ENCODE data around the gene CPZ. TPM values are rescaled to one million over a fixed set of nuclear protein-coding genes. Genes with fewer than 3 reads are reported as not detected.
A peak's percentile ranks its signal among the peaks of the same experiment; 100 is the strongest.

The CPZ gene
- total RNA-seq = not detected

DNA sequence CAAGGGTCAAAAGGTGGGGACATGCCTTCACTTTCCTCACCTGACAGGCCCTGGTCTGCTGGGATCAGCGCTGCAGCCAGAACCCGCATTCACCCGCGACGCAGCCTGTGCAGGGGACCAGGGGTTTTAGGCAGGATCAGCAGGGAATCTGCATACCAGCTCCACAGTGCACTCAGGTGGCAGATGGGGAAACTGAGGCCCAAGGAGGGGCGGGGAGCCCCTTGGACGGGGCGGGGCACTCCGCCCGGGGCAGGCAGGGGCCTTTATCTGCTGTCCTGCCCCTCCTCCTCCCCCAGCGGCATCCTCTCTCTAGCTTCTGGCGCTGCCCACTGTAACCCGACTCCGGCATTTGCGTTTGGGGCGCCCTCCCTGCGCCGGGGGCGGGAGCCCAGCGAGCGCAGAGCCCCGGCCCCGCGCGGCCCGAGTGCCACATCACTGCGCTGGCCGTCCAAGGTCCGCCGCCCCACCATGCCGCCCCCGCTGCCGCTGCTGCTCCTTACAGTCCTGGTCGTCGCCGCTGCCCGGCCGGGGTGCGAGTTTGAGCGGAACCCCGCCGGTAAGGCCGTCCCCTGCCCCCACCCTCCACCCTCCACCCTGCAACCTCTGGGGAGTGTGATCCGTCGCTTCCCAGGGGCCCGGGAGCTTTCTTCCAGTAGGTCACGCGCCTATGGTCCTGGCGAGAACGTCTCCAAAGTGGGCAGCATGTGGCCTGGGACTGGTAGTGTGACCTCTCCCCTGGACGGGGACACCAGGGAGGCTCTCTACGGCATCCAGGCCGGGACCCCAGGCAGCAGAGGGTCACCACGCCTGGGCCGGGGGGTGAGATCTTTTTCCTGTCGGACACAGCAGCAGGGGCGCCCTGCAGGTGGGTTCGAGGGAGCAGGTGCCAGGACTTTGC, at the start of gene CPZ:
TSS of gene CPZ (plus strand) at position 400 of the 898 bp plus-strand sequence. CDS start at position 469, 69 bp downstream.
- Mint-ChIP-seq H3K4me3 (no peak within 1 kb of the TSS), H3K4me1 (ENCODE audit: low read depth in 2 of 2) (no peaks in the 10 kb centered on the region), H3K36me3 (no peaks in the 10 kb centered on the region), H3K27ac (no peak within 1 kb of the TSS), H3K9me3 (no peaks in the 10 kb centered on the region), H3K27me3 (peaks cover 16 to 22% of the 10 kb centered on the region in 2 donors)
- DNase-seq (ENCODE audit: low spot score) = no peak
- no peak for ATAC-seq

DNA sequence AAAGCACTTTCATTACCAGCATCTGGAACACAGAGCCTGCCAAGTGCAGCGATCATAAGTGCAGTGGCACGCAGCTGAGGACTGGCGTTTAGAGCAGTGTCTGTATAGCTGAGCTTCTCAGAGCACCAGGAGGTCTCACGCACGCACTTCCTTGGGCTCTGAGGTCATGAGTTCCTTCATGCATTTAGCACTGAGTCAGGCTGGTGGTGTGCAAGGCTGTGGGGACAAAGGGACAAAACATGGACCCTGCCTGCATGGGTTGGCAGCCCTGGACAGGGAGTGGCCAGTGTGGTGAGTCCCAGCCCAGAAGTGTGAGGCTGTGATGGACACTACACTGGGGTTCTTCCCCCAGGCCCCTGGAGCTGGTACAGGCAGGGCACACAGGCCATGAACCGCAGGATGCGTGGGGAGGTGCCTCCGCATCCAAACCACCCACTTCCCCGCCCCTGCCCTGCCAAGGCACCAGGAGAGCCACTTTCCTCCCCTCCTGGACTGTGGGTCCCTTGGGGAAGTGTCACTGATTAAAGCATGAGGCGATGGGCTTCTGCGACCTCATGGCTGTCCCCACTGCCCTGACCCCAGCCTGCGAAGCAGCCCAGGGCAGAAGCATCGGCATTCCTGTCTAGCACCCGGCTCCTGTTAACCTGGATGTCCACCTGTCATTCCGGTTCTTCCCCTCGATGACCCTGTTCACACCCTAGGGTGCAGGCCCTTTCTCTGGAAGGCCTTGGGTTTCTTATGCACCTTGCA, 49.6 kb upstream of the CPZ start:
- no peaks in the 10 kb centered on the region for H3K36me3 Mint-ChIP-seq
- H3K9me3 Mint-ChIP-seq = no peaks in the 10 kb centered on the region
- no peak overlapping the region for H3K27ac Mint-ChIP-seq
- peaks cover 0 to 15% of the 10 kb centered on the region in 2 donors for H3K27me3 Mint-ChIP-seq
- no peaks in the 10 kb centered on the region for H3K4me1 Mint-ChIP-seq (ENCODE audit: low read depth in 2 of 2)
- no peak for DNase-seq (ENCODE audit: low spot score)
- peak in 1 of 2 donors; percentile 3 for ATAC-seq
- H3K4me3 Mint-ChIP-seq = no peak overlapping the region

DNA sequence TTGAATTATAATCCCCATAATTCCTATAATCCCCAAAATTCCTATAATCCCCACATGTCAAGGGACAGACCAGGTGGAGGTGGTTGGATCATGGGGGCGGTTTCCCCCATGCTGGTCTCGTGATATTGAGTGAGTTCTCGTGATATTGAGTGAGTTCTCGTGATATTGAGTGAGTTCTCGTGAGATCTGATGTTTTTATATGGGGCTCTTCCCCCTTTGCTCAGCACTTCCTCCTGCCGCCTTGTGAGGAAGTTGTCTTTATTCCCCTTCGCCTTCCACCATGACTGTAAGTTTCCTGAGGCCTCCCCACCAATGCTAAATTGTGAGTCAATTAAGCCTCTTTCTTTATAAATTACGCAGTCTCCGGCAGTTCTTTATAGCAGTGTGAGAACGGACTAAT, 48.9 kb upstream of the CPZ start:
- ATAC-seq = no peak
- no peak for DNase-seq (ENCODE audit: low spot score)
- Mint-ChIP-seq H3K36me3 (no peaks in the 10 kb centered on the region), H3K27ac (no peak overlapping the region), H3K9me3 (no peaks in the 10 kb centered on the region), H3K4me1 (ENCODE audit: low read depth in 2 of 2) (no peaks in the 10 kb centered on the region), H3K27me3 (peaks cover 0 to 11% of the 10 kb centered on the region in 2 donors), H3K4me3 (no peak overlapping the region)

- DNase-seq (ENCODE audit: low spot score) (no peak), ATAC-seq (no peak)
- H3K4me3 Mint-ChIP-seq = no peak overlapping the region
- no peaks in the 10 kb centered on the region for H3K36me3 Mint-ChIP-seq
- H3K4me1 Mint-ChIP-seq (ENCODE audit: low read depth in 2 of 2) = no peaks in the 10 kb centered on the region
- H3K9me3 Mint-ChIP-seq = no peaks in the 10 kb centered on the region
- H3K27ac Mint-ChIP-seq = no peak overlapping the region
- H3K27me3 Mint-ChIP-seq = peaks cover 0 to 11% of the 10 kb centered on the region in 2 donors
These were observed 48.3 kb upstream of the CPZ start for GRCh38 chr4:8544282-8544681.

DNA sequence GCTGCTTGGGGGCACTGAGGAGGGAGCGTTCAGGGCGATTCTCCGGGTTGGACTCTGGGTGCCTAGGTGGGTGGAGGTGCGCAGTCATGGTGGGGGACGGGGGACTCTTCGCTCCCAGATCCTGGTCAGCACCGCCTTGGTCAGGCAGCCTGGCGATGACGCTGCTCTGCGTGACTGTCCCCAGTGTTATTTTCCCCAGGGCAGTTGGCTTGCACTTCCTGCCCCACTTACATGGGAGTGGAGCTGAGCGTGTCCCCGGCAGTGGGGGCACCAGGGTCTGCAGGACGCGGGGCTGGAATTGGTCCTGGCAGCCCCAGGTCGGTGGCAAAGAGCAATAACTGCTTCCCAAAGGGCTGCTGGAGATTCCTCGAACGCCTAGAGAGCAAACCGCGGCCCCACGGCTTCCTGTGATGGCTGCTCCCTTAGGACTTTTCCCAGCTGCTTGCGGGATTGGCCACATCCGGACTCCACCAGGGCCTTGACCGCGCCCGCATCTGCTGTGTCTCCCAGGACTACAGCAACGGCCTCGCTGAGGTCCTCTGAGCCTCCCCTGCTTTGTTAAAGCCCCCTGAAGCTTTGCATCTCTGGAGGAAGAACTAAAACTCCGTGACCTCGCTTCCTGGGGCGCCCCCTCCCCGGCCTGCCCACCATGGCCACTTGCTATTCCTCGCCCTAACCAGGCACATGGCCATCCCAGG, 47.7 kb upstream of the CPZ start:
- peaks cover 0 to 11% of the 10 kb centered on the region in 2 donors for H3K27me3 Mint-ChIP-seq
- ATAC-seq (no peak), DNase-seq (ENCODE audit: low spot score) (no peak)
- H3K27ac Mint-ChIP-seq = no peak overlapping the region
- no peaks in the 10 kb centered on the region for H3K4me1 Mint-ChIP-seq (ENCODE audit: low read depth in 2 of 2)
- H3K9me3 Mint-ChIP-seq = no peaks in the 10 kb centered on the region
- no peak overlapping the region for H3K4me3 Mint-ChIP-seq
- no peaks in the 10 kb centered on the region for H3K36me3 Mint-ChIP-seq

- no peaks in the 10 kb centered on the region for H3K36me3 Mint-ChIP-seq
- peaks cover 0 to 11% of the 10 kb centered on the region in 2 donors for H3K27me3 Mint-ChIP-seq
- H3K4me3 Mint-ChIP-seq = no peak overlapping the region
- H3K9me3 Mint-ChIP-seq = no peaks in the 10 kb centered on the region
- H3K4me1 Mint-ChIP-seq (ENCODE audit: low read depth in 2 of 2) = no peaks in the 10 kb centered on the region
- DNase-seq (ENCODE audit: low spot score) (no peak), ATAC-seq (no peak)
- no peak overlapping the region for H3K27ac Mint-ChIP-seq
These were observed 47.2 kb upstream of the CPZ start for GRCh38 chr4:8545439-8545765.

DNA sequence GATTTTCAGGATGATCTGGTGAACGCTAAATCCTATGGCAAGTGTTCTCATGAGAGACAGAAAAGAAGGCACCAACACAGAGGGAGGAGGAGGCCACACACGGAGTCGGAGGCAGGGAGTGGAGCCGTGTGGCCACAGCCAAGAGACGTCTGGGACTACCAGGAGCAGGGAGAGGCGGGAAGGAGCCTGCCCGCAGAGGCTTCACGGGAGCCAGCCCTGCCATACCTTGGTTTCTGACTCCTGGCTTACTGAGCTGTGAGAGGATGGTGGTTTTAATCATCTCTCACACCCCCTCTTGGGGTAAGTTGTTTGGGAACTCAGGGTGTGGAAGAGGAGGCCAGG, 45.8 kb upstream of the CPZ start:
- no peak for DNase-seq (ENCODE audit: low spot score)
- no peak overlapping the region for H3K4me3 Mint-ChIP-seq
- ATAC-seq = no peak
- no peaks in the 10 kb centered on the region for H3K9me3 Mint-ChIP-seq
- H3K4me1 Mint-ChIP-seq (ENCODE audit: low read depth in 2 of 2) = no peaks in the 10 kb centered on the region
- no peaks in the 10 kb centered on the region for H3K36me3 Mint-ChIP-seq
- no peak overlapping the region for H3K27ac Mint-ChIP-seq
- H3K27me3 Mint-ChIP-seq = peaks cover 0 to 11% of the 10 kb centered on the region in 2 donors

DNA sequence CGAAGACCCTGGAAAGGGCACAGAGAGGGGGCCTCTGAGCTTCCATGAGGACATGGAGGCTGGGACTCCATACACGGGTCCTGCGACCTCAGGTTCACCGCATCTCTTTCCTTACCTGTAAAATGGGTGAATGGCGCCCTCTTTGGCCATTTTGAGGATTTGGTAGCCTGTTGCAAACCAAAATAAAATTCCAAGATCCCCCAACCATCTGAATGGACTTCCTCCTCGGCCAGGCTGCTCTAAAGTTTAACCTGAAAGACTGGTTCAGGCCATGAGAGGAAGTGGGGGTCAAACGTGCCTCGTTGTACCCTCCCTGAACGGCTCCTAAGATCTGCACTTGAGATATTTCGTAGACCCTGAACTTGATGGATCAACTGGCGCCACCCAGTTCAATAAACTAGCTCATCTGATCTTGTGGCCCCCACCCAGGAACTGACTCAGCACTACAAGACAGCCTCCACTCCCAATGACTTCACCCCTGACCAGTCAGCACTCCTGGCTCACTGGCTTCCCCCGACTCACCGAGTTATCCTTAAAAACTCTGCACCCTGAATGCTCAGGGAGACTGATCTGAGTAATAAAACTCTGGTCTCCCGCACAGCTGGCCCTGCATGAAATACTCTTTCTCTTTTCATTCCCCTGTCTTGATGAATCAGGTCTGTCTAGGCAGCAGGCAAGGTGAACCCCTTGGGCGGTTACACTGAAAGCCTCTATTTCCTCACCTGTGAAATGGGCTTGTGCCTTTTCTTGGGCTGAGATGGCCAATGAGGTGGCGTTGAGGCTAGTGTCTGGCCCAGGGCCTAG, 45.3 kb upstream of the CPZ start:
- H3K9me3 Mint-ChIP-seq = no peaks in the 10 kb centered on the region
- no peak overlapping the region for H3K27ac Mint-ChIP-seq

DNA sequence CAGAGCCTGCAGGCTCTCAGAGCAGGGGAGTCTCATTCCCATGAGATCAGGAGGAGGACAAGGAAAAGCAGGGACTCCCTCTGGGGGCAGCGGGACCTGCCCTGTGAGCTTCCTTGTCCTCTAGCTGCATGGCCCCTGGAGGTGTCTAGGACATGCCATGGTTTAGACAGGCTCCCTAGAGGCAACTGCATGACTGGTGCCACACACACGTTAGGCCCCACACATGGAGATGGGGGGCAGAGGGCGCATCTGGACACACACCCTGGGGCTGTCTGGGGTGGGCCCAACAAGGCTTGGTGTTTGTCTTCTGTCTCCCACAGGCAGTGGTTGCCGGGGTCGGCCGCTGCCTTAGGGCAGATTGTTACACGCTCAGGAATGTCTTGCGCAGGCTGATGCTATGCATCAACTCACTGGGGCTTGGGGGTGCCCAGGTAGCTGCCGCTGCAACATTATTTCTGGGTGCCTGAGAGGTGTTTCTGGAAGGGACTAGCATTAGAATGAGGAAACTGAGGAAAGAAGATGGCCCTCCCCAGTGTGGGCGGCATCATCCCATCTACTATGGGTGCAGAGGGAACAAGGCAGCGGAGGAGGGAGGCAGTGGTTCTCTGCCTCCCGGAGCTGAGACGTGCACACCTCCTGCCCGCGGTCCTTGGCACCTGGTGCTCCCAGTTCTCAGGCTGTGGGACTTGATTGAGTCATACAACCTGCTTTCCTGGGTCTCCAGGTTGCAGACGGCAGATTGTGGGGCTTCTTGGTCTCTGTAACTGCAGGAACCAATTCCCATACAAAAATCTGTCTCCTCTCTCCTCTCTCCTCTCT, 44.4 kb upstream of the CPZ start:
- Mint-ChIP-seq H3K4me3 (no peak overlapping the region), H3K9me3 (no peaks in the 10 kb centered on the region), H3K4me1 (ENCODE audit: low read depth in 2 of 2) (no peaks in the 10 kb centered on the region), H3K36me3 (no peaks in the 10 kb centered on the region), H3K27me3 (peaks cover 0 to 11% of the 10 kb centered on the region in 2 donors), H3K27ac (no peak overlapping the region)
- DNase-seq (ENCODE audit: low spot score) (no peak), ATAC-seq (peak in 1 of 2 donors; percentile 25)

More for the DNA sequence above, 45.3 kb upstream of the CPZ start:
- Mint-ChIP-seq H3K27me3 (peaks cover 0 to 11% of the 10 kb centered on the region in 2 donors), H3K4me1 (ENCODE audit: low read depth in 2 of 2) (no peaks in the 10 kb centered on the region), H3K36me3 (no peaks in the 10 kb centered on the region), H3K4me3 (no peak overlapping the region)
- DNase-seq (ENCODE audit: low spot score) = no peak
- no peak for ATAC-seq

GRCh38 chr4:8548731-8549351, 43.7 kb upstream of the CPZ start:
- Mint-ChIP-seq H3K27ac (no peak overlapping the region), H3K4me1 (ENCODE audit: low read depth in 2 of 2) (no peaks in the 10 kb centered on the region), H3K4me3 (no peak overlapping the region), H3K36me3 (no peaks in the 10 kb centered on the region), H3K9me3 (no peaks in the 10 kb centered on the region), H3K27me3 (peaks cover 0 to 11% of the 10 kb centered on the region in 2 donors)
- ATAC-seq = no peak
- DNase-seq (ENCODE audit: low spot score) = no peak

DNA sequence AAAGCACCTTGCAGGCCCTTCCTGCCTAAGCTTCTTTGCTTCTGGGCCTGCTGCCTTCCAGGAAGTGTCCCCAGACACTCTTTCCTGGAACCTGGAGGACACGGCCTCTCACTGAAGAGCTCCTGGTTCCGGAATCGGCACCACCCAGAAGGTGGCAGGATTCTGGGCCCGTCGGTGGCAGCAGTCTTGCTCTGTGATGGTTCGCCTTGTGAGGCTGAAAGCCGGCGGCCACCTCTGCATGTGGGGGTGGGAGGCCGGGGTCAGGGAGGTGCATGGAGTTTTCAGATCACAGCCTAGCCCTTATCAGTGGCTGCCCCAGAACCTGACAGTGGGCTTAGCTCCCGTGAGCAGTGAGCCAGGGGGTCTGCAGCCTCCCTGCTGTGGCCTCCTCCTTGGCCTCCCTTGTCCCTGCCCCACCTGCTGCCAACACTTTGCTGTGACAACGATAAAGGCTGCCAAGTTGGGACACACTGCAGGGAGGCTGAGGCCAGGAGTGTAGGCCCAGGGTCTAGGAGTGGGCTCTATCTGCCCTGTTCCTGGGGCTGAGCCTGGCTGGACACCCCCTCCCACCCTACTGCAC, 43.1 kb upstream of the CPZ start:
- Mint-ChIP-seq H3K4me1 (ENCODE audit: low read depth in 2 of 2) (no peaks in the 10 kb centered on the region), H3K36me3 (no peaks in the 10 kb centered on the region), H3K9me3 (no peaks in the 10 kb centered on the region), H3K4me3 (no peak overlapping the region), H3K27ac (no peak overlapping the region), H3K27me3 (peaks cover 0 to 7% of the 10 kb centered on the region in 2 donors)
- no peak for ATAC-seq
- DNase-seq (ENCODE audit: low spot score) = no peak

- Mint-ChIP-seq H3K27ac (no peak overlapping the region), H3K9me3 (no peaks in the 10 kb centered on the region), H3K36me3 (no peaks in the 10 kb centered on the region), H3K4me1 (ENCODE audit: low read depth in 2 of 2) (no peaks in the 10 kb centered on the region), H3K4me3 (no peak overlapping the region), H3K27me3 (peaks cover 0 to 7% of the 10 kb centered on the region in 2 donors)
- ATAC-seq (no peak), DNase-seq (ENCODE audit: low spot score) (no peak)
These were observed 41.9 kb upstream of the CPZ start for GRCh38 chr4:8550691-8551090.

Data from natural killer cell treated with Interleukin-12 subunit alpha and Interleukin-12 subunit beta and Interleukin-15 and Interleukin-18, amount 100 ng/mL, for 72 hours (primary cell).